Measurements from ENCODE around the gene CSNK1A1L.

Gene CSNK1A1L
- long read RNA-seq, donor 1: 0 reads
- long read RNA-seq, donor 2, partial matches to known transcripts: 0 of 1 reads
- long read RNA-seq, donor 2, other reads (novel, unspliced or antisense): 0 of 1 reads
- long read RNA-seq, donor 3: 0 reads
- long read RNA-seq, donor 4: 0 reads
- long read RNA-seq, donor 5: 0 reads
- long read RNA-seq, donor 6: 0 reads
- long read RNA-seq, donor 7: 0 reads
- long read RNA-seq, donor 8: 0 reads

- DNase-seq: no peak
These were observed at the start of gene CSNK1A1L for GRCh38 chr13:37105251-37105714. TSS of gene CSNK1A1L (minus strand) at chr13:37105664. CDS start at chr13:37105256, 408 bp downstream.

DNA sequence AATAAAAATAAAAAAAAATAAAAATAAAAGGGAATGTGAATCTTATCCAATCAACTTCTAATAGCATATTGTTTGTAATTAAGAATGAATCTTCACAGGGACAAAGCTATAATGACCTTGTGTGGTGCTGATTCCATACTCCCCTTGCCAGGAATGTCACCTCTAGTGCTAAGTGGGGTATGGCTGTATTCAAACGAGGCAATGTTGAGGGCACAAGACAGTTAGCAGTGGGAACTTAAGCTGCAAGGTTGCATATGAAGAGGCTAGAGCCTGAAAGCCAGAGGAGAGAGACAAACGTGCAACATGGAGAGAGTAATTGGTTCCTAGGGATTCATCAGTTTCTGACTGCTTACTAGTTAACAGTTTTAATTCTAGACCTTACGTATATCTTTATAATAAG, 43.9 kb upstream of the CSNK1A1L start:
- no peak for DNase-seq

- no peak for DNase-seq
These were observed 43.0 kb upstream of the CSNK1A1L start for GRCh38 chr13:37148501-37148900.

- DNase-seq: no peak
These were observed 39.2 kb upstream of the CSNK1A1L start for GRCh38 chr13:37144661-37145060.

DNA sequence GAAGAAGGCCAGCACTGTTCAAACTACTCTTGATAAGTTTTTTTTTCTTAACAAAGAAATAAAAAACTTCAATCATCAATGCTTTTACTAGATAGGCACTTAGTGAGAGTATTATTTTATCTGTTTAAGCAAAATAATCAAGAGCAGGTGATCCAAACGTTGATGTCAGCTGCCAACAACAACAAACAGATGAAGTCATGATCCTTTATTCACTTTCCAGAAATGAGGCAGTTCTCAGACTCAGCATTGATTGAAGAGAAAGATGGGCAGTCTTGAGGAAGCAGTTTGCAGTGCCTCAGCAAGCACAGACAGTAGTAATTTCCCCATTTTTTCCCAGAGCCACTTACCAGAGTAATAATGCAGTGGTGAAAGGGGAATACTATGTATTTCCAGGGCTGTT, 38.4 kb upstream of the CSNK1A1L start:
- no peak for DNase-seq

DNA sequence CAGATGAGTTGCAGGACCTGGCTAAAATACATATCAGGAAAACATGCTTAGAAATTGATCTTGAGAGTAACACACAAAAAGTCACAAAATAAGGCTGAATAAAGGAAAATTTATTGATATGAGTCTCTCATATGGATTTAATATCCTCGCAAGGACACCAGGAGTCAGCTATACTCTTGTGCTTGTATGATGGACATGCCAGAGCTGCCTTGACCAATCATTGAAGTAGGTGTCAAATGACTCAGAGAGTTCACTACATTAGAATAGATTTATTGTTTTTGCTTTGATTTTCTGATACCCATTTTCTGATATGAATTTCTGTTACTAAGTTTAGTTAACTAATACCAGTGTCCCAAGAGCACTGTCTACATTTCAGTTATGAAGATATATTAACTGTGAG, 37.4 kb upstream of the CSNK1A1L start:
- DNase-seq: no peak

- DNase-seq: no peak
These were observed 35.5 kb upstream of the CSNK1A1L start for GRCh38 chr13:37141011-37141410.

DNA sequence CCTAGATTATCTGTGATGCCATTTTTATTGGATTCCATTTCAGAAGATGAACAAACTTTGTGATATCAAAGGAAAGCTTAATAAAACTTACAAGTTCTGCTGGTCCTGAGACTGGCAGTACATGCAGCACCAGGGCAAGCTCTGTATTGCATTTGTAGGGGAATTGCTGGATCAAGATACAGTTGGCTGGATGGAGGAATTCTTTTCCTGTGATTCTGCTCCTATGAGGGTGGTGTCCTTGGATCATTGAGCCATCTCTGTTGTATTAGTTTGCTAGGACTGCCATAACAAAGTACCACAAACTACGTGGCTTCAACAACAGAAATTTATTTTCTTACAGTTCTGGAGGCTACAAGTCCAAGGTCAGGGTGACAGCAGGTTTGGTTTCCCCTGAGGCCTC, 33.9 kb upstream of the CSNK1A1L start:
- no peak for DNase-seq

GRCh38 chr13:37138926-37139325, 33.5 kb upstream of the CSNK1A1L start:
- DNase-seq: no peak

DNA sequence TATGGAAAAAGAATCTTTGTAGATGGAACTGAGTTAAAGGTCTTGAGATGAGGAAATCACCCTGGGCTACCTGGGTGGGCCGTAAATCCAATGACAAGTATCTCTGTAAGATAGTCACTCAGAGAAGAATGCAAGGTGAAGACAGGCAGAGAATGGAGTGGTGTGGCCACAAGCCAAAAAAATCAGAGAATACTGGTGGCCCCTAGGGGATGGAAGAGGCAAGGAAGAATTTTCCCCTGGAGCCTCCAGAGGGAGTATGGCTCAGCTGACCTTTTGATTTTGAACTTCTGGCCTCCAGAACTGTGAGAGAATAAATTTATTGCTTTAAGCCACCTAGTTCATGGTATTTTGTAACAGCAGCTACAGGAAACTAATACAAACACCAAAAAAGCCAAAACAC, 32.7 kb upstream of the CSNK1A1L start:
- DNase-seq: no peak

GRCh38 chr13:37136633-37137032, 31.2 kb upstream of the CSNK1A1L start:
- no peak for DNase-seq

DNA sequence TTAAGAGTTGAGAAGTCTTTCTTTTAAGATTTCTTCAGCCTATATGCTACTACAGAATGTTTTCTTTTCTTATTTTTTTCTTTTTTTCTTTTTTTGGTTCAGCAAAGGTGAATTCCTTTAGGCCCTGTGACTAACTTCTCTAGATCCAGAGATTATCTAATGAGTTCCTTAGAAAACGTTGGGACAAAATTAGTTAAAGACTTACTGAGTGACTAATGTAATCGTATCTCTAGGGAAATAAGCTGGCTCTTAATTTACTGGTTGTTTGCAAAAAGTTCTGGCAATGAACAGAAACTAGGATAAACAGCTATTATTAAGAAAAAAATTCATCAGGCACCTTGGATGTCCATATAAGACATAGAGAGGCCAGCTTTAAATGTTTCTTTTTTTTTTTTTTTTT, 30.7 kb upstream of the CSNK1A1L start:
- no peak for DNase-seq

- peak; percentile 30 for DNase-seq
These were observed 29.1 kb upstream of the CSNK1A1L start for GRCh38 chr13:37134411-37135041.

DNA sequence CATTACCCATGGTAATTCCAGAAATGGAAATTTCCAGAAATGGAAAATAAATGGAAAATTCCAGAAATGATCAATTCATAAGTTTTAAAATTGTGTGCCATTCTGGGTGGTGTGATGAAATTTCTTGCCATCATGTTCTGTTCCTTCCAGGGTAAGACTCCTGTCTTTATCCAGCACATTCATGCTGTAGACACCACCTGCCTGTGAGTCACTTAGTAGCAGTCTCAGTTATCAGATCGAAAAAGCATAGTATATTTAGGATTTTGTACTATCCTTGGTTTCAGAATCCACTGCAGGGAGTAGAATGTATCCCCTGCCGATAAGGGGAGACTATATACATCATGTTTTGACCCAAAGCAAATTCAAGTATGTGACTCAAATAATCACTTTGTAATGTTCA, 26.7 kb upstream of the CSNK1A1L start:
- DNase-seq: no peak

DNA sequence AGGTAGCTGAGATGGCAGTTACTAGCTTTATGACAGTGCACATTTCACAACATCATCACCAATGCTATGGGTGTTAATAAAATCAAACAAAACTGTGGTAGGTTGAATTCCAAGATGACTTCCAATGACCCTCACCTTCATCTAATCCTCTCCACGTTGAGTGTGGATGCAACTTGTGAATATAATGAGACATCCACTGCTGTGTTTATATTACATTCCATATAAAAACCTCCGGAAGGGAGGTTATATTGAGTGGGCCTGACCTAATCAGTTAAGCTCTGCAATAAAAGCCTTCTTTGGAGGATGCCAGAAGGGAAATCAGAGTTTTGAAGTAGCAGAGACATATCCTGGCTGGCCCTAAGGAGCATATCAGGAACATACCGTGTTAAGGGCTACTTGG, 25.6 kb upstream of the CSNK1A1L start:
- DNase-seq: no peak

DNA sequence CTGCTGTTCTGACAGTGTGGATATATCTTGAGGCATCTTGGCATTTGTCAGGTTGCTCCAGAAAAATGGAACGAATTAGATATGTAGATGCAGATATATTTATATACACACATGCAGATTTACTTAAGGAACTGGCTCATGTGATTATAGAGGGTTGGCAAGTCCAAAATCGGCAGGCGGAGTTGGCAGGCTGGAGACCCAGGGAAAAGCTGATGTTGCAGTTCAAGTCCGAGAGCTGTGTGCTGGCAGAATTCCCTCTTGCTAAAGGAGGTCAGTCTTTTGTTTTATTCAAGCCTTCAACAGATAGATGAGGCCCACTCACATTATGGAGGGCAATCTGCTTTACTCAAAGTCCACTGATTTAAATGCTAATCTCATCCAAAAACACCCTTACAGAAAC, 24.4 kb upstream of the CSNK1A1L start:
- DNase-seq: no peak

GRCh38 chr13:37127691-37128241, 22.3 kb upstream of the CSNK1A1L start:
- no peak for DNase-seq

GRCh38 chr13:37123337-37123736, 17.9 kb upstream of the CSNK1A1L start:
- no peak for DNase-seq

DNA sequence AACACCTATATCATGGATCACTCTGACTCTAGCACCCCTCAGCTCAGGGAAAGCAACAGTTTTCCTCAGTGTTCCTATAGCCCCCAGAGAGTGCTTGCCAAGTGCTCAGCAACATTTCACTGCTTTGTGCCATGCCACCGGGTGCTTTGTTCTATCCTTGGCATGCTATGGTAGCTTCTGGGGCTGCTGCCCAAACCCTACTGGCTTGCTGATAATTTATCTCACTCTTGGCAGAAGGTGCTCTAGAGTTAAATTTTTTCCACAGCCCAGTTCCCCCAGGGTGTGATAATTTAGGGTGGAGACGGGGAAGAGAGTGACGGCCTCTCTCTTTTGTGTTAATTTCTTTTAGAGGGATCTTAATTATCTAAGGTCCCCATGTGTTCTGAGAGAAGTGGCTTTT, 12.6 kb upstream of the CSNK1A1L start:
- DNase-seq: no peak

- no peak for DNase-seq
These were observed 8.8 kb upstream of the CSNK1A1L start for GRCh38 chr13:37114250-37114649.

DNA sequence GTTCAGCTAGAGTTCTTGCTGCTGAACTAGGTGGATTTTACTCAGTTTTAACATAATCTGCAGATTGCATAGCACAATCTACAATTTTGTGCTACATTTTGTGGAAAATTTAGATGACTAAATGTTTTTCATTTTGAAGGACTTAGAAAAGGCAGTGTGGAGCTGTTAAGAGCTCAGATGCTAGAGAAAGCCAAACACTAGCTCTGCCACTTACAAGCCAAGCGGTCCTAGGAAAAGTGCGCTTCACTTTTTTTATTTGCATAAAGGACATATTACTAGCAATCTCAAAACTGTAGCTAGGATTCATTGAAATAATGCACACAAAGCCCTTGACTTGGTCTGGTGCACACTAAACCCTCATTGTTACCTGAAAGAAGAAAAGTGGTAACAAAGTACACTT, 8.1 kb upstream of the CSNK1A1L start:
- DNase-seq: no peak

GRCh38 chr13:37109051-37109678, 3.7 kb upstream of the CSNK1A1L start:
- peak; percentile 19 for DNase-seq

DNA sequence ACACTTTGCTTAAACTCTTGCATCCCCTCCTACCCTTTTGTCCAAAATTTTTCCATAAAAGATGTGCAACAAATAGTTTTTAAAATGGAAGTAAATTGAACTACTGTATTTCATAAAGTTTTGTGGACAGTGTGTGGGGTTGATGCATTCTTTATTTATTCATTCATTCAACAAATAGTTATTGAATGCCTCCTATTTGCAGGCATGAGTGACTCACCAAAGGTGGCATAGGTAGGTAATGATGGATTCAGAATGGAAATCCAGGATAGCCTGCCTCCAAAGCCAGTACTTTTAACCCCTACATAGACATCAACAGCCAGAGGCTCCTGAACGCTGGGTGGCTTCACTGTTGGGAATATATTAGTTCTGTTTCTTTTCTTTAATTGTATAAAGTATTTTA, 2.4 kb upstream of the CSNK1A1L start:
- no peak for DNase-seq

DNA sequence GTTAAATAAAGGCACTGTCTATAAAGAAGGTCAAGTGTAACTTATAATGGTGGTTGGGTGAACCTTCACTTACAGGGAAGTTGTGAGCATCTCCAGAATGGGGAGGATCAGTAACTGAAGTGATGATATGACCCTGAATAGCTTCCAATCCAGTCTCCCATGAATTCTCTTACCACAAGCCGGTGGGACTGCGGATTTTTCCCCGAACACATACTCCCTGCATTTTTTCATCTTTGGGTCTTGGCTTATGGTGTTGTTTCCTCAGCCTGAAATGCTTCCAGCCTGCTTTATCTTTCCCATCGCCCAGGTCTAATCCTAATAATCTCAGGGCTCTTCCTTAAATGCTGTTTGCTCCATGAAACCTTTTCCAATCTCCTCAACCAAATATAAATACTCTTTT, 2.0 kb upstream of the CSNK1A1L start:
- no peak for DNase-seq

All from right kidney (tissue), 9 donors.